Hepatocyte (in vitro differentiated cells): ENCODE measurements around the gene KCNJ9. TPM values are rescaled to one million over a fixed set of nuclear protein-coding genes. Genes with fewer than 3 reads are reported as not detected.

Experiments used
- DNase-seq: peaks from one replicate; pipeline ENCODE4 v3.0.0-alpha.2; 2016; ENCODE audit warnings: low spot score
- H2AFZ ChIP-seq: fragments of 200-600 bp; sonication (generic); 2 replicates; pipeline ENCODE4 v1.6.0; 2016; ENCODE audit warnings: antibody characterized with exemption, mild to moderate bottlenecking
- H3K27ac ChIP-seq: fragments of 200-600 bp; sonication (generic); 2 replicates; pipeline ENCODE4 v1.5.1; 2016; ENCODE audit warnings: mild to moderate bottlenecking
- H3K27me3 ChIP-seq: fragments of 200-600 bp; sonication (generic); 2 replicates; pipeline ENCODE4 v1.6.1; 2016
- H3K36me3 ChIP-seq: fragments of 200-600 bp; sonication (generic); replicated peaks from 2 replicates; pipeline ENCODE4 v1.5.1; 2016; ENCODE audit warnings: low read depth; ENCODE audit not compliant: insufficient read depth
- H3K4me1 ChIP-seq: fragments of 200-600 bp; sonication (generic); 2 replicates; pipeline ENCODE4 v1.5.1; 2016; ENCODE audit warnings: mild to moderate bottlenecking, moderate library complexity; ENCODE audit not compliant: insufficient read depth
- H3K4me2 ChIP-seq: fragments of 200-600 bp; sonication (generic); 2 replicates; pipeline ENCODE4 v1.6.0; 2016
- H3K4me3 ChIP-seq: fragments of 200-600 bp; sonication (generic); 2 replicates; pipeline ENCODE4 v1.5.1; 2016; ENCODE audit warnings: mild to moderate bottlenecking
- H3K79me2 ChIP-seq: fragments of 200-600 bp; sonication (generic); 2 replicates; pipeline ENCODE4 v1.6.0; 2017; ENCODE audit warnings: mild to moderate bottlenecking
- H3K9me2 ChIP-seq: fragments of 200-600 bp; sonication (generic); replicated peaks from 2 replicates; pipeline ENCODE4 v1.6.0; 2017; ENCODE audit warnings: mild to moderate bottlenecking; ENCODE audit not compliant: insufficient read depth
- H3K9me3 ChIP-seq: fragments of 200-600 bp; sonication (generic); 2 replicates; pipeline ENCODE4 v1.5.1; 2016; ENCODE audit warnings: low read depth, mild to moderate bottlenecking
- H4K20me1 ChIP-seq: fragments of 200-600 bp; sonication (generic); 2 replicates; pipeline ENCODE4 v1.6.0; 2016; ENCODE audit warnings: mild to moderate bottlenecking; ENCODE audit not compliant: insufficient read depth, poor library complexity, severe bottlenecking
- EZH2 ChIP-seq: fragments of 200-600 bp; sonication (generic); IDR thresholded peaks from 2 replicates; pipeline ENCODE4 v1.6.1; 2016; ENCODE audit warnings: antibody characterized with exemption, mild to moderate bottlenecking, borderline replicate concordance
- EZH2phosphoT487 ChIP-seq: fragments of 200-600 bp; sonication (generic); IDR thresholded peaks from one replicate; pipeline ENCODE4 v1.6.1; 2018; ENCODE audit warnings: antibody characterized with exemption, mild to moderate bottlenecking, low read depth, moderate library complexity; ENCODE audit not compliant: unreplicated experiment, severe bottlenecking
- WGBS: methylation state at CpG from one replicate; pipeline ENCODE4 v1.1.6; 2016; ENCODE audit warnings: low lambda C conversion rate; ENCODE audit errors: missing lambda C conversion rate; 5-methylcytosine and 5-hydroxymethylcytosine counted together
- polyA plus RNA-seq: library from polyadenylated mRNA; unstranded; fragments of >200 nt; fragmentation: Nextera tagmentation; extraction: Ambion mirVana; gene quantifications from 2 replicates; pipeline ENCODE4 v1.2.1, GENCODE V29; 2016
- total RNA-seq: library from RNA; depleted of rRNA; stranded (reverse); fragments of >200 nt; gene quantifications from 2 replicates; pipeline ENCODE4 v1.2.3, GENCODE V29; 2014
- TF ChIP-seq, protein P1 (sequence below): fragments of 200-600 bp; sonication (generic); IDR thresholded peaks from 2 replicates; pipeline ENCODE4 v1.5.1; 2016; ENCODE audit warnings: antibody characterized with exemption, mild to moderate bottlenecking; ENCODE audit not compliant: poor library complexity

Gene KCNJ9
- total and polyA plus RNA-seq, 2 experiments from 2014 or later = not detected

DNA sequence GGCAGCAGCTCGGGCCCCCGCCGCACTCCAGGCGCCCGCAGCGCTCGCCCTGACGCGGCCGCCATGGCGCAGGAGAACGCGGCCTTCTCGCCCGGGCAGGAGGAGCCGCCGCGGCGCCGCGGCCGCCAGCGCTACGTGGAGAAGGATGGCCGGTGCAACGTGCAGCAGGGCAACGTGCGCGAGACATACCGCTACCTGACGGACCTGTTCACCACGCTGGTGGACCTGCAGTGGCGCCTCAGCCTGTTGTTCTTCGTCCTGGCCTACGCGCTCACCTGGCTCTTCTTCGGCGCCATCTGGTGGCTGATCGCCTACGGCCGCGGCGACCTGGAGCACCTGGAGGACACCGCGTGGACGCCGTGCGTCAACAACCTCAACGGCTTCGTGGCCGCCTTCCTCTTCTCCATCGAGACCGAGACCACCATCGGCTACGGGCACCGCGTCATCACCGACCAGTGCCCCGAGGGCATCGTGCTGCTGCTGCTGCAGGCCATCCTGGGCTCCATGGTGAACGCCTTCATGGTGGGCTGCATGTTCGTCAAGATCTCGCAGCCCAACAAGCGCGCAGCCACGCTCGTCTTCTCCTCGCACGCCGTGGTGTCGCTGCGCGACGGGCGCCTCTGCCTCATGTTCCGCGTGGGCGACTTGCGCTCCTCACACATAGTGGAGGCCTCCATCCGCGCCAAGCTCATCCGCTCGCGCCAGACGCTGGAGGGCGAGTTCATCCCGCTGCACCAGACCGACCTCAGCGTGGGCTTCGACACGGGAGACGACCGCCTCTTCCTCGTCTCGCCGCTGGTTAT is 2.8 kb downstream of the KCNJ9 start:
- Histone ChIP-seq H3K4me3 (no peak overlapping the region), H3K36me3 (no peaks in the 10 kb centered on the region), H3K79me2 (no peaks in the 10 kb centered on the region), H3K9me3 (no peaks in the 10 kb centered on the region), H4K20me1 (no peaks in the 10 kb centered on the region), H3K27ac (no peak overlapping the region), H3K27me3 (peaks cover 44% of the 10 kb centered on the region), H2AFZ (peak overlapping the region; percentile 45), H3K4me1 (no peaks in the 10 kb centered on the region), H3K4me2 (peak overlapping the region; percentile 72), H3K9me2 (no peaks in the 10 kb centered on the region)
- 38% methylated on average over 94 of the region's 96 CpGs for WGBS
- DNase-seq = peak; percentile 87
- no peak for TF ChIP-seq EZH2phosphoT487
- TF ChIP-seq, protein P1, sequence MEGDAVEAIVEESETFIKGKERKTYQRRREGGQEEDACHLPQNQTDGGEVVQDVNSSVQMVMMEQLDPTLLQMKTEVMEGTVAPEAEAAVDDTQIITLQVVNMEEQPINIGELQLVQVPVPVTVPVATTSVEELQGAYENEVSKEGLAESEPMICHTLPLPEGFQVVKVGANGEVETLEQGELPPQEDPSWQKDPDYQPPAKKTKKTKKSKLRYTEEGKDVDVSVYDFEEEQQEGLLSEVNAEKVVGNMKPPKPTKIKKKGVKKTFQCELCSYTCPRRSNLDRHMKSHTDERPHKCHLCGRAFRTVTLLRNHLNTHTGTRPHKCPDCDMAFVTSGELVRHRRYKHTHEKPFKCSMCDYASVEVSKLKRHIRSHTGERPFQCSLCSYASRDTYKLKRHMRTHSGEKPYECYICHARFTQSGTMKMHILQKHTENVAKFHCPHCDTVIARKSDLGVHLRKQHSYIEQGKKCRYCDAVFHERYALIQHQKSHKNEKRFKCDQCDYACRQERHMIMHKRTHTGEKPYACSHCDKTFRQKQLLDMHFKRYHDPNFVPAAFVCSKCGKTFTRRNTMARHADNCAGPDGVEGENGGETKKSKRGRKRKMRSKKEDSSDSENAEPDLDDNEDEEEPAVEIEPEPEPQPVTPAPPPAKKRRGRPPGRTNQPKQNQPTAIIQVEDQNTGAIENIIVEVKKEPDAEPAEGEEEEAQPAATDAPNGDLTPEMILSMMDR = peak; percentile 76
- no peak for TF ChIP-seq EZH2

DNA sequence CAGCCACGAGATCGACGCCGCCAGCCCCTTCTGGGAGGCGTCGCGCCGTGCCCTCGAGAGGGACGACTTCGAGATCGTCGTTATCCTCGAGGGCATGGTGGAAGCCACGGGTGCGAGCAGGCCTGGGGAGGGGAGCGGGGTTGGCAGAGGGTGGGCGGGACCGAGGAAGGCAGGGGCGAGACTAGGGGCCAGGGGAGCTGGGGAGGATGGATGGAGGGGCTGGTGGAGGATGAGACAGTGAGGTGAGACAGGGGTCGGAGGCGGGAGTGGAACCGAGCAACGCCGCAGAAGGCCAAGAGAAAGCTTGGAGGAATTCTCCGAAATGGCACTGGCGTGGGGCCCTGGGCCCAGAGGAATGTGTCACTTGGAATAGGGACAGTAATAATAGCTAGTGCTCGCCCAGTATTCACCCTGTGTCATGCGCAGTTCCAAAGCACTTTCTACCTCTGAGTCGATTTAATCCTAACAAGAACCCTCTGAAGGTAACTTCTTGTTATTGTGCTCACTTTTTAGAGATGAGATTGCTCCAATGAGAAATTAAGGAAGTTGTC is 3.5 kb downstream of the KCNJ9 start:
- Histone ChIP-seq H3K9me3 (no peaks in the 10 kb centered on the region), H4K20me1 (no peaks in the 10 kb centered on the region), H3K9me2 (no peaks in the 10 kb centered on the region), H3K36me3 (no peaks in the 10 kb centered on the region), H3K27ac (no peak overlapping the region), H3K79me2 (no peaks in the 10 kb centered on the region), H3K4me3 (no peak overlapping the region), H3K27me3 (peaks cover 38% of the 10 kb centered on the region), H3K4me2 (no peak overlapping the region), H3K4me1 (no peaks in the 10 kb centered on the region), H2AFZ (no peak overlapping the region)
- DNase-seq = no peak
- 98% methylated on average over 21 of the region's 30 CpGs for WGBS
- TF ChIP-seq EZH2phosphoT487 = no peak
- no peak for TF ChIP-seq EZH2
- TF ChIP-seq, protein P1 = no peak

DNA sequence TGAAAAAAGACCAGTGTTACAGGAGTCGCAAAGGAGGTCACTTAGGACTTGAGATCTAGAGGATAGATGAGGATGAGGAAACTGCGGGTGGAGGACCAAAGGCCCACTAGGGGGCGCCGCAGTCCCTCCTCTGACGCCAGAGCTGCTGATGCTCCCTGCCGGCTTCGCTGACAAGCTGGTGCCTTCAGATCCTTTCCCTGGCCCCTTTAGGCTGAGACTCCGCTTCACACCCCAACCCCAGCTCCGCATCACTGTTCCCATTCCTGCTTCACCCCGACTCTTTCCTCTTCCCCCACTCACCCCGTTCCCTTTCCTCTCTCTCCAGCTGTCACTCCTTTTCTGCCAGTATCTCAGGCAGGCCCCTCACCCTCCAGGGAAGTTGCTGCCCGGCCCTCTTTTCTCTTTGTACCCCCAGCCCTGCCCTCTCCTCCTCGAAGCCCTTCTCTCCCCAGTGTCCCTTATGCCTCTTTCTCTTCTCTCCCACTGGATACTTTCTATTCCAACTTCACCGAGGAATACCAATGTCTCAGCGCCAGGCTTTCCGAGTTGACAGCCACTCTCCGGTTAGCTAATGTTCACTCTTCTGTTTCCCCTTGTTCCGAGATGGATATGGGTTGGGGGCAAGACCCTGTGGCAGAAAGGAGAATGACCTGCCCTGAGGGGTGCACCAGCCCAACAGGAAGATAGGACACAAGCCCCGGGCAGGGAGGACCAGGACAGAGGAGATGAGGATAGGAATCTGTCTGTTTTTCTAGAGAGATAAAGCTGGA is 4.5 kb downstream of the KCNJ9 start:
- Histone ChIP-seq H2AFZ (no peak overlapping the region), H3K4me2 (no peak overlapping the region), H3K4me3 (no peak overlapping the region), H3K27me3 (peaks cover 27% of the 10 kb centered on the region), H4K20me1 (no peaks in the 10 kb centered on the region), H3K79me2 (no peaks in the 10 kb centered on the region), H3K36me3 (no peaks in the 10 kb centered on the region), H3K9me2 (no peaks in the 10 kb centered on the region), H3K27ac (no peak overlapping the region), H3K4me1 (no peaks in the 10 kb centered on the region), H3K9me3 (no peaks in the 10 kb centered on the region)
- TF ChIP-seq EZH2phosphoT487 = no peak
- TF ChIP-seq, protein P1 = peak; percentile 74
- TF ChIP-seq EZH2 = no peak
- peak; percentile 91 for DNase-seq
- 43% methylated on average over 19 of the region's 19 CpGs for WGBS
